Duodenal mucosa (tissue), 2 donors: Measurements from ENCODE around the gene ANP32E.
"Not testable (repeated sequence)": the region's sequence is repeated elsewhere in the genome, so short reads cannot be mapped to it uniquely, and the experiment has no call there.

Source experiments
- H3K27ac ChIP-seq: one replicate; pipeline ENCODE4 v1.7.0; 2013; ENCODE audit warnings: low read depth, low read length
- H3K27me3 ChIP-seq, 2 donors: one replicate each; pipeline ENCODE4 v1.7.0; 2013; ENCODE audit warnings: low read length in 2 of 2, control low read depth in 1 of 2; ENCODE audit not compliant: insufficient read depth in 2 of 2, control insufficient read depth in 1 of 2
- H3K36me3 ChIP-seq, 2 donors: one replicate each; pipeline ENCODE4 v1.7.0; 2013; ENCODE audit warnings: low read length in 2 of 2, control low read depth in 1 of 2; ENCODE audit not compliant: insufficient read depth in 2 of 2, control insufficient read depth in 1 of 2
- H3K4me1 ChIP-seq, 2 donors: one replicate each; pipeline ENCODE4 v1.7.0; 2013; ENCODE audit warnings: low read length in 2 of 2, control low read depth in 1 of 2; ENCODE audit not compliant: insufficient read depth in 2 of 2, control insufficient read depth in 1 of 2
- H3K4me3 ChIP-seq, 2 donors: one replicate each; pipeline ENCODE4 v1.7.0; 2013; ENCODE audit warnings: low read length in 2 of 2, low read depth in 1 of 2
- H3K9ac ChIP-seq, 2 donors: one replicate each; pipeline ENCODE4 v1.7.0; 2013; ENCODE audit warnings: low read length in 2 of 2, low read depth in 1 of 2
- H3K9me3 ChIP-seq, 2 donors: one replicate each; pipeline ENCODE4 v1.7.0; 2013; ENCODE audit warnings: low read length in 2 of 2, control low read depth in 1 of 2; ENCODE audit not compliant: control insufficient read depth in 1 of 2

The ANP32E gene

DNA sequence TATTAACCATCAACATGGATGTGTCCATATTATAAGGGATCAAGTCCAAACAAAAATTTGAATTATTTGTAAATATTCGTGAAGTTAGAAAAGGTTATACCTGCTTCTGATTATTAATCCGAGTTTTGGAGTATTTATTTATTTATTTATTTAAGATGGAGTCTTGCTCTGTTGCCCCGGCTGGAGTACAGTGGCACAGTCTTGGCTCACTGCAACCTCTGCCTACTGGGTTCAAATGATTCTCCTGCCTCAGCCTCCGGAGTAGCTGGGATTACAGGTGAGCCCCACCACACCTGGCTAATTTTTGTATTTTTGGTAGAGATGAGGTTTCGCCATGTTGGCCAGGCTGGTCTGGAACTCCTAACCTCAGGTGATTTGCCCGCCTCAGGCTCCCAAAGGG lies 20.1 kb downstream of the ANP32E start:
- not testable (repeated sequence) for H3K4me1 ChIP-seq, H3K9me3 ChIP-seq, H3K27me3 ChIP-seq, H3K4me3 ChIP-seq, H3K27ac ChIP-seq, H3K36me3 ChIP-seq, H3K9ac ChIP-seq

GRCh38 chr1:150214099-150214756 lies 21.7 kb downstream of the ANP32E start:
- H3K9ac ChIP-seq, result peak overlapping the region; percentile 35 to 66
- not testable (repeated sequence) for H3K27me3 ChIP-seq, H3K4me1 ChIP-seq, H3K9me3 ChIP-seq, H3K36me3 ChIP-seq
- H3K27ac ChIP-seq, result peak overlapping the region; percentile 70
- peak overlapping the region; percentile 71 to 85 for H3K4me3 ChIP-seq

GRCh38 chr1:150213170-150214098 lies 22.5 kb downstream of the ANP32E start:
- H3K27ac ChIP-seq, result peak overlapping the region; percentile 70
- no peaks in the 10 kb centered on the region for H3K36me3 ChIP-seq
- H3K4me1 ChIP-seq, result peaks cover 0 to 8% of the 10 kb centered on the region in 2 donors
- peak overlapping the region; percentile 35 to 66 for H3K9ac ChIP-seq
- no peaks in the 10 kb centered on the region for H3K27me3 ChIP-seq
- no peaks in the 10 kb centered on the region for H3K9me3 ChIP-seq
- peak overlapping the region; percentile 71 to 85 for H3K4me3 ChIP-seq

GRCh38 chr1:150212070-150212469 lies 23.8 kb downstream of the ANP32E start:
- Histone ChIP-seq H3K36me3 (no peaks in the 10 kb centered on the region), H3K9me3 (no peaks in the 10 kb centered on the region), H3K4me3 (no peak overlapping the region), H3K27ac (no peak overlapping the region), H3K9ac (no peak overlapping the region), H3K27me3 (no peaks in the 10 kb centered on the region), H3K4me1 (peaks cover 4 to 14% of the 10 kb centered on the region in 2 donors)

DNA sequence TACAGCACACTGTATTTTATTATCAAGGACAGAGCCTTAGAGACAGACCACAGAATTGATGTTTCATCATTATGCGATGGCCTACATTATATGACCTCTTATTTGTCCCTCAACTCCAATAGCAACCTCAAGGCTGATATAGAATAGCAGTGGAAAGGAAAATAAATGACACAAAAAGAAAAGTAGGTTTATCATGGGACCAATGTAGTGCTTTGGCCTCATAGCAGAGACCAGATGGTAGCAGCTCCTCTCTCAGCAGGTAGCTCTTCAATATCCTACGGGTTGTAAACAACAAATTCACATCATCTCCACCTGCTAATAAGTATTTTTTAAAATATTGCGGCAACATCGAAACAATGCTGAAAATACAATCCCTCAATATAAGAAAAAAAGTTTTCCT lies 25.2 kb downstream of the ANP32E start:
- peaks cover 4 to 14% of the 10 kb centered on the region in 2 donors for H3K4me1 ChIP-seq
- no peak overlapping the region for H3K9ac ChIP-seq
- H3K9me3 ChIP-seq, result no peaks in the 10 kb centered on the region
- H3K27ac ChIP-seq, result no peak overlapping the region
- H3K27me3 ChIP-seq, result no peaks in the 10 kb centered on the region
- H3K4me3 ChIP-seq, result no peak overlapping the region
- no peaks in the 10 kb centered on the region for H3K36me3 ChIP-seq

- Histone ChIP-seq H3K27ac (no peak overlapping the region), H3K4me1 (peaks cover 4 to 14% of the 10 kb centered on the region in 2 donors), H3K27me3 (no peaks in the 10 kb centered on the region), H3K4me3 (no peak overlapping the region), H3K36me3 (no peaks in the 10 kb centered on the region), H3K9ac (no peak overlapping the region), H3K9me3 (no peaks in the 10 kb centered on the region)
Observed at GRCh38 chr1:150210091-150210490, 25.8 kb downstream of the ANP32E start.

DNA sequence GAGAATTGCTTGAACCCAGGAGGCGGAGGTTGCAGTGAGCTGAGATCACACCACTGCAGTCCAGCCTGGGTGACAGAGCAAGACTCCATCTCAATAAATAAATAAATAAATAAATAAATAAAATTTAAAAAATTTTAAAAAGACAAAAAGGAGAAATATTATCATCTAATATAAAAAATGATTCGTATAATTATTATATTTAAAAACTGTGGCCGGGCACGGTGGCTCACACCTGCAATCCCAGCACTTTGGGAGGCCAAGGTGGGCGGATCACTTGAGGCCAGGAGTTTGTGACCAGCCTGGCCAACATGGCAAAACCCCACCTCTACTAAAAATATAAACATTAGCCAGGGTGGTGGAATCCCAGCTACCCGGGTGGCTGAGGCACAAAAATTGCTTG lies 27.5 kb downstream of the ANP32E start:
- H3K4me1 ChIP-seq, result peaks cover 4 to 10% of the 10 kb centered on the region in 2 donors
- not testable (repeated sequence) for H3K9me3 ChIP-seq, H3K36me3 ChIP-seq, H3K27me3 ChIP-seq, H3K27ac ChIP-seq, H3K4me3 ChIP-seq, H3K9ac ChIP-seq

- peaks cover 4 to 6% of the 10 kb centered on the region in 2 donors for H3K4me1 ChIP-seq
- no peak overlapping the region for H3K27ac ChIP-seq
Observed at GRCh38 chr1:150207281-150207971, 28.5 kb downstream of the ANP32E start.

DNA sequence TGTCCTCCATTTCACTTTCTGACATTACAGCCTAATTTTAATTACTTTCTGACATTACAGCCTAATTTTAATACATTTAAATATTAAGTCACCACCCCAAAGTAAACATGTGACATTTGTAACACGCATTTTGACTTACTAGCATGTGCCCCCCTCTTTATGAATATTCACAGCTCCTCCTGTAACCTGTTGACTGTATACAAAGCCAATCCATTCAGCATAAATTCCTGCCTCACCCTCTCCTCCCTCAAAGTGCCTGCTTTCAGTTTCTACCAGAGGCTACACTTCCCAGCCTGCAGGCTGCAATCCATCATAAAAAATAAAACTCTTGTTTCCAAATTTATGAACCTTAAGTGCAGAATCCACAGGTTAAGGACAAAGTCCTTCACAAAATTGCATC lies 39.5 kb downstream of the ANP32E start:
- no peak overlapping the region for H3K4me3 ChIP-seq
- H3K27me3 ChIP-seq, result no peaks in the 10 kb centered on the region
- H3K4me1 ChIP-seq, result no peaks in the 10 kb centered on the region
- no peaks in the 10 kb centered on the region for H3K36me3 ChIP-seq
- H3K9me3 ChIP-seq, result no peaks in the 10 kb centered on the region
- H3K27ac ChIP-seq, result no peak overlapping the region
- no peak overlapping the region for H3K9ac ChIP-seq

More at GRCh38 chr1:150207281-150207971, 28.5 kb downstream of the ANP32E start:
- Histone ChIP-seq H3K4me3 (peak overlapping the region; percentile 25 to 36), H3K9ac (no peak overlapping the region), H3K36me3 (no peaks in the 10 kb centered on the region), H3K27me3 (no peaks in the 10 kb centered on the region), H3K9me3 (no peaks in the 10 kb centered on the region)
